ENCODE data around the gene CDH4. TPM values are rescaled to one million over a fixed set of nuclear protein-coding genes. Genes with fewer than 3 reads are reported as not detected.

CDH4 gene
- total and polyA plus RNA-seq, 9 of the 15 experiments (the other 6 are each of a cell fraction or from before 2014, with no cell fraction given): 0.04 TPM; not detected in 8

GRCh38 chr20:61373055-61373399 lies 121.0 kb downstream of the CDH4 start (continued):
- TF ChIP-seq ZFP36 (IDR thresholded peaks at IDR 0.05; ENCODE audit: low read depth, low read length, partially characterized antibody): no peak

DNA sequence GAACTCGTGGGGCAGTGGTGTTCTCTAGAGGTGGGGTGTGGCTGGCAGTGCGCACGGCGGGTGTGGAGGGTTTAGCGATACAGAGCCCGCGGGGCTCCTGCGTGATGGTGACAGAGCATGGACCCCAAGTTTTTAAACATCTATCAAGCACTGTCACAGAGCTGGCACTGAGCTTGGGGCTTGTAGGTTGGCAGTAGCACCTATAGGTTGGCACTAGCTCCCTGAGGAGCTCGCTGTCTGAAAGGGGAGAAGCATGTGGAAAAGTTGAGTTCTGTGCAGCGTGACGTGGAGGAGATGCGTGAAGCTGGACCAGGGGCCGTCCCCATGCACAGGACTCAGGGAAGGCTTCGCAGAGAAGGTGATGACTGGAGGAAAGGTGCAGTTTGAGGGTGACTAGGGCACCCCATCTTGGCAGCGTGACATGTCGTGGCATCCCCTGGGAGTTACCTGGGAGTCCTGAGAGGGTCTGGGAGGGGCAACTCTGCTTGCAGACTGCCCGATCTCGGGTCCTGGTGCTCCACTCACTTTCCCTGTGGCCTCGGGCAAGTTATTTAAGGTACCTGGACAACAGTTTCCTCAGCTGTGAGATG lies 122.0 kb downstream of the CDH4 start:
- CTCF ChIA-PET (ENCODE audit: low intra/inter-chr PET ratio): no interaction called here
- H2AFZ ChIP-seq (ENCODE audit: low read depth, low read length): no peak overlapping the region
- H4K20me1 ChIP-seq (replicated peaks; ENCODE audit: control insufficient read depth, insufficient read depth, low read length): no peaks in the 10 kb centered on the region
- POLR2A ChIA-PET: interaction anchor here (0.5 kb wide), 1 partner anchor 927 kb away, joined by 3 read pairs; no protein-coding TSS in a partner anchor
- no peaks in the 10 kb centered on the region for H3K9me3 ChIP-seq (replicated peaks; ENCODE audit: control insufficient read depth, insufficient read depth, low read depth, low read length)
- no peaks in the 10 kb centered on the region for H3K36me3 ChIP-seq (ENCODE audit: control insufficient read depth, insufficient read depth, low read length)
- H3K9me1 ChIP-seq (ENCODE audit: control insufficient read depth, insufficient read depth, low read length): no peaks in the 10 kb centered on the region
- no peak for DNase-seq (ENCODE audit: extremely low read depth in 1 of 4, low spot score in 3 of 4)
- no peaks in the 10 kb centered on the region for H3K4me1 ChIP-seq (replicated peaks in 1 of 2; ENCODE audit: control insufficient read depth in 2 of 2, insufficient read depth in 2 of 2, low read length in 2 of 2)
- H3K4me3 ChIP-seq: no peak overlapping the region
- H3K27ac ChIP-seq (ENCODE audit: extremely low read depth, low read depth, low read length): no peak overlapping the region
- ATAC-seq: no peak
- no peaks in the 10 kb centered on the region for H3K79me2 ChIP-seq (ENCODE audit: control insufficient read depth, insufficient read depth, low read length)
- BruUV-seq (replicated peaks): no TSS peak
- H3K27me3 ChIP-seq (ENCODE audit: control insufficient read depth in 2 of 2, insufficient read depth in 2 of 2, low read length in 2 of 2): peaks cover 0 to 24% of the 10 kb centered on the region in 2 experiments; a peak in 3 of 5 replicates
- intact Hi-C loops (cut with micrococcal nuclease): no loop called here
- H3K9ac ChIP-seq (ENCODE audit: insufficient read depth in 1 of 2, low read depth in 2 of 2, low read length in 2 of 2): no peak overlapping the region
- in situ Hi-C loops (cut with MboI): no loop called here
- FAIRE-seq: no peak
- 1% methylated on average over 17 of the region's 19 CpGs for WGBS (ENCODE audit: insufficient coverage, low coverage, missing lambda C conversion rate)
- no peak overlapping the region for H3K4me2 ChIP-seq (ENCODE audit: insufficient read depth, low read length)
- TF ChIP-seq ZNF239 (CRISPR knock-in tag; IDR thresholded peaks at IDR 0.05) (no peak), RAD51 (IDR thresholded peaks at IDR 0.05; ENCODE audit: borderline replicate concordance, low read depth) (no peak), CBX3 (IDR thresholded peaks at IDR 0.05; ENCODE audit: borderline replicate concordance in 1 of 2, low read length in 2 of 2) (no peak), EGR1 (conservative IDR thresholded peaks at IDR 0.05) (no peak), SRSF1 (IDR thresholded peaks at IDR 0.05; ENCODE audit: low read depth, low read length) (no peak), HMBOX1 (IDR thresholded peaks at IDR 0.05) (no peak), ZBTB8A (IDR thresholded peaks at IDR 0.05; ENCODE audit: partially characterized antibody) (no peak), ZNF134 (CRISPR knock-in tag; conservative IDR thresholded peaks at IDR 0.05) (no peak), ZNF79 (CRISPR knock-in tag; IDR thresholded peaks at IDR 0.05; ENCODE audit: low read depth) (no peak), MECOM (CRISPR knock-in tag; IDR thresholded peaks at IDR 0.05) (no peak)
- TF ChIP-seq, protein P1, sequence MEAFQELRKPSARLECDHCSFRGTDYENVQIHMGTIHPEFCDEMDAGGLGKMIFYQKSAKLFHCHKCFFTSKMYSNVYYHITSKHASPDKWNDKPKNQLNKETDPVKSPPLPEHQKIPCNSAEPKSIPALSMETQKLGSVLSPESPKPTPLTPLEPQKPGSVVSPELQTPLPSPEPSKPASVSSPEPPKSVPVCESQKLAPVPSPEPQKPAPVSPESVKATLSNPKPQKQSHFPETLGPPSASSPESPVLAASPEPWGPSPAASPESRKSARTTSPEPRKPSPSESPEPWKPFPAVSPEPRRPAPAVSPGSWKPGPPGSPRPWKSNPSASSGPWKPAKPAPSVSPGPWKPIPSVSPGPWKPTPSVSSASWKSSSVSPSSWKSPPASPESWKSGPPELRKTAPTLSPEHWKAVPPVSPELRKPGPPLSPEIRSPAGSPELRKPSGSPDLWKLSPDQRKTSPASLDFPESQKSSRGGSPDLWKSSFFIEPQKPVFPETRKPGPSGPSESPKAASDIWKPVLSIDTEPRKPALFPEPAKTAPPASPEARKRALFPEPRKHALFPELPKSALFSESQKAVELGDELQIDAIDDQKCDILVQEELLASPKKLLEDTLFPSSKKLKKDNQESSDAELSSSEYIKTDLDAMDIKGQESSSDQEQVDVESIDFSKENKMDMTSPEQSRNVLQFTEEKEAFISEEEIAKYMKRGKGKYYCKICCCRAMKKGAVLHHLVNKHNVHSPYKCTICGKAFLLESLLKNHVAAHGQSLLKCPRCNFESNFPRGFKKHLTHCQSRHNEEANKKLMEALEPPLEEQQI (IDR thresholded peaks at IDR 0.05): no peak
- TF ChIP-seq, protein P2, sequence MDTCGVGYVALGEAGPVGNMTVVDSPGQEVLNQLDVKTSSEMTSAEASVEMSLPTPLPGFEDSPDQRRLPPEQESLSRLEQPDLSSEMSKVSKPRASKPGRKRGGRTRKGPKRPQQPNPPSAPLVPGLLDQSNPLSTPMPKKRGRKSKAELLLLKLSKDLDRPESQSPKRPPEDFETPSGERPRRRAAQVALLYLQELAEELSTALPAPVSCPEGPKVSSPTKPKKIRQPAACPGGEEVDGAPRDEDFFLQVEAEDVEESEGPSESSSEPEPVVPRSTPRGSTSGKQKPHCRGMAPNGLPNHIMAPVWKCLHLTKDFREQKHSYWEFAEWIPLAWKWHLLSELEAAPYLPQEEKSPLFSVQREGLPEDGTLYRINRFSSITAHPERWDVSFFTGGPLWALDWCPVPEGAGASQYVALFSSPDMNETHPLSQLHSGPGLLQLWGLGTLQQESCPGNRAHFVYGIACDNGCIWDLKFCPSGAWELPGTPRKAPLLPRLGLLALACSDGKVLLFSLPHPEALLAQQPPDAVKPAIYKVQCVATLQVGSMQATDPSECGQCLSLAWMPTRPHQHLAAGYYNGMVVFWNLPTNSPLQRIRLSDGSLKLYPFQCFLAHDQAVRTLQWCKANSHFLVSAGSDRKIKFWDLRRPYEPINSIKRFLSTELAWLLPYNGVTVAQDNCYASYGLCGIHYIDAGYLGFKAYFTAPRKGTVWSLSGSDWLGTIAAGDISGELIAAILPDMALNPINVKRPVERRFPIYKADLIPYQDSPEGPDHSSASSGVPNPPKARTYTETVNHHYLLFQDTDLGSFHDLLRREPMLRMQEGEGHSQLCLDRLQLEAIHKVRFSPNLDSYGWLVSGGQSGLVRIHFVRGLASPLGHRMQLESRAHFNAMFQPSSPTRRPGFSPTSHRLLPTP (IDR thresholded peaks at IDR 0.05; ENCODE audit: borderline replicate concordance, extremely low read depth, insufficient read length): no peak
